Transverse colon (tissue), 4 donors: ENCODE measurements around the gene WIPF2.

Experiments used
- EP300 ChIP-seq: sonication (generic); formaldehyde crosslinking; IDR thresholded peaks from one replicate; pipeline ENCODE4 v1.6.1; 2017; ENCODE audit warnings: antibody characterized with exemption, low read depth
- POLR2A ChIP-seq: fragments of 450-650 bp; IDR thresholded peaks from one replicate; pipeline ENCODE4 v1.6.1; 2016; ENCODE audit warnings: antibody characterized with exemption, mild to moderate bottlenecking, moderate library complexity
- POLR2AphosphoS5 ChIP-seq, 3 donors: sonication (generic); formaldehyde crosslinking; IDR thresholded peaks; one replicate each; pipeline ENCODE4 v1.6.1; 2016; ENCODE audit warnings: antibody characterized with exemption in 3 of 3
- TF ChIP-seq, protein P1 (sequence below), 5 experiments: fragments of 200-600 bp in 3 of 5; fragments of 450-650 bp in 2 of 5; sonication (generic) in 3 of 5; IDR thresholded peaks; 1 replicate in 2 of 5; 2 replicates in 3 of 5; pipeline ENCODE4 v1.5.1; 2016 to 2017; ENCODE audit warnings: antibody characterized with exemption in 5 of 5, inconsistent platforms in 3 of 5, mild to moderate bottlenecking in 2 of 5, moderate library complexity in 1 of 5

DNA sequence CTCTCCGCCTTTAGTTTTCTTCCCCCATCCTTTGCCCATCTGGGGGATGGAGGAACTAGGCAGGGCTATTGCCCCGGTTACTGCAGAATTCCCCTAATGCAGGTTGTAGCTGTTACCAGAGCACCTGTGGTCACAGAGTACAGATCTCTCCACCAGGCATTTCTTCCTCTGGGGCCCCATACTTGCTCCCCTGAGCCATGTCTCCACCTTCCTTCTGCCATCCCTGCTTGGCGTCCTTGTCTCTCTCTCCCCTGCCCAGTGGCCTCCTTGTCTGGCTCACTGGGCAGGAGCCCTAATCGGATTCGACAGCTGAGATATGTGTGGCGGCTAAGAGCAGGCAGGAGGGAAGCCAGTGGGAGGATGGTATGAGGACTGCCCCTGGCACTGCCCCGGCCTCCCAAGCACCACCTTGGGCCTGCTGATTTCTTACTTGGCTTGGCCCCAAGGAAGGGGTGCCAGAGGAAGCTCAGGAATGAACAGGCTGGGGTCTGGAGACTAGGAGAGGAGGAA is 91.8 kb downstream of the WIPF2 start:
- TF ChIP-seq POLR2AphosphoS5 (IDR thresholded peaks at IDR 0.05) (no peak), POLR2A (no peak), EP300 (no peak)
- TF ChIP-seq, protein P1, sequence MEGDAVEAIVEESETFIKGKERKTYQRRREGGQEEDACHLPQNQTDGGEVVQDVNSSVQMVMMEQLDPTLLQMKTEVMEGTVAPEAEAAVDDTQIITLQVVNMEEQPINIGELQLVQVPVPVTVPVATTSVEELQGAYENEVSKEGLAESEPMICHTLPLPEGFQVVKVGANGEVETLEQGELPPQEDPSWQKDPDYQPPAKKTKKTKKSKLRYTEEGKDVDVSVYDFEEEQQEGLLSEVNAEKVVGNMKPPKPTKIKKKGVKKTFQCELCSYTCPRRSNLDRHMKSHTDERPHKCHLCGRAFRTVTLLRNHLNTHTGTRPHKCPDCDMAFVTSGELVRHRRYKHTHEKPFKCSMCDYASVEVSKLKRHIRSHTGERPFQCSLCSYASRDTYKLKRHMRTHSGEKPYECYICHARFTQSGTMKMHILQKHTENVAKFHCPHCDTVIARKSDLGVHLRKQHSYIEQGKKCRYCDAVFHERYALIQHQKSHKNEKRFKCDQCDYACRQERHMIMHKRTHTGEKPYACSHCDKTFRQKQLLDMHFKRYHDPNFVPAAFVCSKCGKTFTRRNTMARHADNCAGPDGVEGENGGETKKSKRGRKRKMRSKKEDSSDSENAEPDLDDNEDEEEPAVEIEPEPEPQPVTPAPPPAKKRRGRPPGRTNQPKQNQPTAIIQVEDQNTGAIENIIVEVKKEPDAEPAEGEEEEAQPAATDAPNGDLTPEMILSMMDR (IDR thresholded peaks at IDR 0.05): no peak
